ENCODE data around the gene SMURF2. TPM values are rescaled to one million over a fixed set of nuclear protein-coding genes. Genes with fewer than 3 reads are reported as not detected.
A peak's percentile ranks its signal among the peaks of the same experiment; 100 is the strongest.

The SMURF2 gene
- total and polyA plus RNA-seq, 9 of the 15 experiments (the other 6 are each of a cell fraction or from before 2014, with no cell fraction given) = 3.8 to 22.0 (median 14.8) TPM

- Histone ChIP-seq H3K4me1 (replicated peaks in 1 of 2; ENCODE audit: control insufficient read depth in 2 of 2, insufficient read depth in 2 of 2, low read length in 2 of 2) (peaks cover 0 to 19% of the 10 kb centered on the region in 2 experiments; a peak in 3 of 5 replicates), H3K9me1 (ENCODE audit: control insufficient read depth, insufficient read depth, low read length) (no peaks in the 10 kb centered on the region), H3K36me3 (ENCODE audit: control insufficient read depth, insufficient read depth, low read length) (peaks cover 79% of the 10 kb centered on the region), H3K27me3 (ENCODE audit: control insufficient read depth in 2 of 2, insufficient read depth in 2 of 2, low read length in 2 of 2) (no peaks in the 10 kb centered on the region), H2AFZ (ENCODE audit: low read depth, low read length) (no peak overlapping the region), H3K27ac (ENCODE audit: extremely low read depth, low read depth, low read length) (peak overlapping the region; percentile 67; the same call in 2 of the 3 replicates), H3K9ac (ENCODE audit: insufficient read depth in 1 of 2, low read depth in 2 of 2, low read length in 2 of 2) (no peak overlapping the region), H3K4me2 (ENCODE audit: insufficient read depth, low read length) (no peak overlapping the region), H3K79me2 (ENCODE audit: control insufficient read depth, insufficient read depth, low read length) (no peaks in the 10 kb centered on the region), H4K20me1 (replicated peaks; ENCODE audit: control insufficient read depth, insufficient read depth, low read length) (no peaks in the 10 kb centered on the region), H3K9me3 (replicated peaks; ENCODE audit: control insufficient read depth, insufficient read depth, low read depth, low read length) (no peaks in the 10 kb centered on the region), H3K4me3 (no peak overlapping the region)
- in situ Hi-C loops (cut with MboI) = no loop called here
- ATAC-seq (peak; percentile 90), DNase-seq (ENCODE audit: extremely low read depth in 1 of 4, low spot score in 3 of 4) (peak; percentile 48 to 87 (median 63)), FAIRE-seq (peak; percentile 96)
- no TSS peak for BruUV-seq (replicated peaks)
- CTCF ChIA-PET (ENCODE audit: low intra/inter-chr PET ratio) = no interaction called here
- POLR2A ChIA-PET = interaction anchor here (0.5 to 2.7 kb wide), 14 partner anchors 8 to 1968 kb away, joined by 3 to 15 read pairs (median 3); partner anchors contain the start of genes CEP95 and DDX5
- 3% methylated on average over 5 of the region's 5 CpGs for WGBS (ENCODE audit: insufficient coverage, low coverage, missing lambda C conversion rate)
- intact Hi-C loops (cut with micrococcal nuclease) = loop anchor here (10.0 kb wide), 1 partner anchor 107 kb away; no protein-coding TSS in a partner anchor
- TF ChIP-seq FOXK1 (CRISPR knock-in tag; IDR thresholded peaks at IDR 0.05; ENCODE audit: borderline replicate concordance) (no peak), ZNF324 (CRISPR knock-in tag; IDR thresholded peaks at IDR 0.05) (no peak), ZNF830 (CRISPR knock-in tag; IDR thresholded peaks at IDR 0.05) (no peak), WHSC1 (IDR thresholded peaks at IDR 0.05; ENCODE audit: low read length) (no peak), PTTG1 (tag; IDR thresholded peaks at IDR 0.05; ENCODE audit: low read depth) (no peak), NR1H2 (CRISPR knock-in tag; IDR thresholded peaks at IDR 0.05) (no peak), ZNF232 (CRISPR knock-in tag; IDR thresholded peaks at IDR 0.05) (no peak), ZNF77 (CRISPR knock-in tag; IDR thresholded peaks at IDR 0.05) (no peak), EP400 (IDR thresholded peaks at IDR 0.05) (peak; percentile 61; the same call in 1 of the 2 replicates), ZFP36 (IDR thresholded peaks at IDR 0.05; ENCODE audit: low read depth, low read length, partially characterized antibody) (no peak), SP1 (CRISPR knock-in tag; IDR thresholded peaks at IDR 0.05) (no peak), ZBTB8A (IDR thresholded peaks at IDR 0.05; ENCODE audit: partially characterized antibody) (no peak), POLR2G (IDR thresholded peaks at IDR 0.05; ENCODE audit: low read depth, low read length) (no peak), ZNF140 (CRISPR knock-in tag; IDR thresholded peaks at IDR 0.05) (no peak), MXI1 (IDR thresholded peaks at IDR 0.05; ENCODE audit: low read depth, low read length) (no peak), PHF21A (IDR thresholded peaks at IDR 0.05; ENCODE audit: borderline replicate concordance, low read depth) (no peak), GTF2A2 (tag; IDR thresholded peaks at IDR 0.05) (no peak), CREB3 (tag; conservative IDR thresholded peaks at IDR 0.05; ENCODE audit: low read depth) (no peak), ZNF263 (CRISPR knock-in tag; IDR thresholded peaks at IDR 0.05; ENCODE audit: borderline replicate concordance) (no peak), E2F1 (CRISPR knock-in tag; IDR thresholded peaks at IDR 0.05) (no peak)
- TF ChIP-seq, protein P1, sequence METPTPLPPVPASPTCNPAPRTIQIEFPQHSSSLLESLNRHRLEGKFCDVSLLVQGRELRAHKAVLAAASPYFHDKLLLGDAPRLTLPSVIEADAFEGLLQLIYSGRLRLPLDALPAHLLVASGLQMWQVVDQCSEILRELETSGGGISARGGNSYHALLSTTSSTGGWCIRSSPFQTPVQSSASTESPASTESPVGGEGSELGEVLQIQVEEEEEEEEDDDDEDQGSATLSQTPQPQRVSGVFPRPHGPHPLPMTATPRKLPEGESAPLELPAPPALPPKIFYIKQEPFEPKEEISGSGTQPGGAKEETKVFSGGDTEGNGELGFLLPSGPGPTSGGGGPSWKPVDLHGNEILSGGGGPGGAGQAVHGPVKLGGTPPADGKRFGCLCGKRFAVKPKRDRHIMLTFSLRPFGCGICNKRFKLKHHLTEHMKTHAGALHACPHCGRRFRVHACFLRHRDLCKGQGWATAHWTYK (CRISPR knock-in tag; IDR thresholded peaks at IDR 0.05) = no peak
These were observed 124.6 kb downstream of the SMURF2 start for GRCh38 chr17:64537488-64537887.

Data from K562 (cell line).